SK-N-MC (cell line): ENCODE results near the gene CYB5R4.

Experiments used
- EZH2 ChIP-seq: fragments of 200-600 bp; sonication (generic); IDR thresholded peaks from one replicate; pipeline ENCODE4 v1.6.1; 2017; ENCODE audit warnings: antibody characterized with exemption
- FOXP2 ChIP-seq: optimal IDR thresholded peaks from 2 replicates; pipeline ENCODE3; 2011; ENCODE audit warnings: mild to moderate bottlenecking, moderate library complexity; ENCODE audit not compliant: insufficient read depth; ENCODE audit errors: extremely low read length, control extremely low read depth
- POLR2AphosphoS5 ChIP-seq: IDR thresholded peaks from 2 replicates; pipeline ENCODE4 v1.6.1; 2012; ENCODE audit warnings: mild to moderate bottlenecking, low read depth, low read length, borderline replicate concordance

DNA sequence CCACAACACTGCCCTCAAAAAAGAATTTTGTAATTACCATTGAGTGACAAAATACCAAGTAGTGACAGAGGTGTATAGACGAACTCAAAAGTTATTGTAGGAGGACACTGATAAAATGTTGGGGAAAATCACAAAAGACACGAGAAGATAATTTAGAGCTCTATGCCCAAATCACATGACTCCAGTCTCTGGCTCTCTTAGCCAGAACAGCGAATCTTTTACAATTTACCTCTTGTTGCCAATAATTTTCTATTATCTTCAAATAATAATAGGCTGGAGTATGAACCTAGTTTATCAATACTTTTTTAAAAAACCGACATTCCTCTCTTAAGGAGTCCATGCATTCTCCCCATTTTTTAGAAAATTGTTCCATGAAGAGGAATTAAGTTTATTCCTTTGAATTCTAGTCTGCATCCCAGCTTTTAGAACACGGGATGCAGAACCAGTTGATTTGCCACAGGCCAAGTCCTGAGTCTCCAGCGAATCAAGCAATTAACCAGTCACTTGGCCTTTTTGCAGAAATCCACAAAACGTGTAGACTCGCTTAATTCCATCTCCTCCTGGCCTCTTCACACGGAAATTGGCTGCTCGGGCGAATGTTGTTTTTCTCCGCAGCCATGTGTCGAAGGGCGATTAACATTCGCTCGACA is 6.8 kb upstream of the CYB5R4 start:
- no peak for TF ChIP-seq POLR2AphosphoS5
- TF ChIP-seq FOXP2: no peak
- TF ChIP-seq EZH2: no peak
